Hematopoietic multipotent progenitor cell treated with erythropoietin and hydrocortisone succinate and interleukin-3 and kit ligand, for 4 days (in vitro differentiated cells): ENCODE results near the gene MBOAT2.
"Not testable (repeated sequence)": the region's sequence is repeated elsewhere in the genome, so short reads cannot be mapped to it uniquely, and the experiment has no call there.

ENCODE experiments used
- DNase-seq: peaks from one replicate; pipeline ENCODE4 v3.0.0-alpha.2; 2015

The MBOAT2 gene

DNA sequence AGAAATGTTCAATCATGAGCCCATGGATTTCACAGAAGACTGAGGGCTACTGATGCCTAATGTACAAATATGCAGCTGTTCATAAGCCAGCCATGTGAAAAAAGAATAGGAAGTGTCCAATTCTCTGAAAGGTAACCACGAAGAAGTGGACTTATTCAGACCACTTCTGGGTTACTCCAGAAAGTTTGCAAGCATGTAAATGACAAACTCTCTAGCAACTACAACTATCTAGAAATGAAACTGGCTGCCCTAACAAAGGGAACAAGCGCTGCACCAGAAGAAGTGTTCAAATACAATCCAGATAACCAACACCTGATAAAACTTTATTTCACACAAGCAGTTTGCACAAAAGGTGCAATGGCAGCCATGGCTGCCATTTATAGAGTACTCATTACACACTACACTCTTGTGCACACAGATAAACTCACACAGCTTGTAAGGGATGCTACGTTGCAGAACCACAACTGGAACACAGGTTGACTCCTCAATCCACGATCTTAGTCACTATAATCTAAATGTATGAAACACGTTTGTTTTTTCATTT, 13.9 kb downstream of the MBOAT2 start:
- no peak for DNase-seq

DNA sequence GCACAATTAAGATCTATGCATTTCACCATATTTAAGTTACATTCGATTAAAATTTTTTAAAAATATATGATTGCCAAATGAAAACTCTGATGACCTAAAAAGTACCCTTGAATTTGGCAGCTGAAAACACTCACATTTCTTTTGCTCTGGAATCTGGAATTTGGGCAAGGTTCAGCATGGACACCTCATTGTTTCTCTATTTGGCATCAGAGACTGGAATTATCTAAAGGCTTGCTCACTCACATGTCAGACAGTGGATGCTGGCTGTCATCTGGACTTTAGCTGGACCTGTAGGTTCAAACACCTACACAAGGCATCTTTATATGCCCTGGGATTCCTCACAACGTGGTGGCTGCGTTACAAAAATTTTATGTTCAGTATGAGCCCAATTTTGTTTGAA, 16.1 kb downstream of the MBOAT2 start:
- no peak for DNase-seq

DNA sequence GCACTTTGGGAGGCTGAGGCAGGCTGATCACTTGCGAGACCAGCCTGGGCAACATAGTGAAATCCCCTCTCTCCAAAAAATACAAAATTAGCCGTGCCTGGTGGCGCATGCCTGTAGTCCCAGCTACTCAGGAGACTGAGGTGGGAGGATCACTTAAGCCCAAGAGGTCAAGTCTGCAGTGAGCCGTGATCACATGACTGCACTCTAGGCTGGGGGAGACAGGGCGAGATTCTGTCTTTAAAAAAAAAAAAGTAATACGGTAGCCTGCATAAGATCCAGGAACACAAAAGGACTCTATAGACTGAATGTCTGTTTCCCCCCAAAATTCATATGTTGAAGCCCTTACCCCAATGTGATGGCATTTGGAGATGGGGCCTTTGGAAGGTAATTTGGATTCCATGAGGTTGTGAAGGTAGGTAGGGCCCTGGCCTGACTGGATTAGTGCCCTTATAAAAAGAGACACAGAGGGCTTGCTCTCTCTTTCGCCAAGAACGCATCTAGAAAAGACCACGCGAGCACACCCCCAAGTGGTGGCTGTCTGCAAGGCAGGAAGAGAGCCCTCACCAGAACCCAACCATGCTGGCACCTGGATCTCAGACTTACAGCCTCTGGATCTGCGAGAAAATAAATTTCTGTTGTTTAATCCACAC, 17.0 kb downstream of the MBOAT2 start:
- peak; percentile 70 for DNase-seq

DNA sequence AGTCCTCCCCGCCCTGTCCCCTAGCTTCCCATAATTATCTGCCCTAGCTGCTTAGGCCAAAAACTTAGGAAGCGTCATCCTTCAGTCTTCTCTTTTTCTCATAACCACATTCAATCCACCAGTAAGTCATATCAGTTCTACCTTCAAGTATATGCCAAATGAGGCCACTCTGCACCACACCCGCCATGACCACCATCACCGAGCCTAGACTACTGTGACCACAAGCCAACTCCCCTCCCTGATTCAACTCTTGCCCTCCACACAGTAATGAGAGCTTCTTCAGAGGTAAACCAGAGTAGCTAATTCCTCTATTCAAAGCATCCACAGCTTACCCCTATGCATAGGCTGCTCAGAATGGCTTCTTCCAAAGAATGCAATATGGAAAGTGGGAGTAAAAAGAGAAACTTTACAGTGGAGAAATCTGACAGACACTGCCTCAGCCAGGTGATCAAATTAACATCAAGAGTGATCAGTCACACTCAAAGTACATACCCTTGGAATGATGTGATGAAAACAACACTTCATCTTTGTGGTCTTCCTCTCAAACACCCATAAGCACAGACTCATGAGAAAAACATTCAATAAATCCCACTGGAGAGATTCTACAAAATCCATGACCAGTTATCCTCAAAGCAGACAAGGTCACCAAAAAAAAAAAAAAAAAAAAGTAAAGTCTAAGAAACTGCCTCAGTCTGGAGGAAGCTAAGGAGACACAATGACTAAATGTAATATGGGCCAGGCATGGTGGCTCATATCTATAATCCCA, 17.7 kb downstream of the MBOAT2 start:
- DNase-seq = peak; percentile 84

DNA sequence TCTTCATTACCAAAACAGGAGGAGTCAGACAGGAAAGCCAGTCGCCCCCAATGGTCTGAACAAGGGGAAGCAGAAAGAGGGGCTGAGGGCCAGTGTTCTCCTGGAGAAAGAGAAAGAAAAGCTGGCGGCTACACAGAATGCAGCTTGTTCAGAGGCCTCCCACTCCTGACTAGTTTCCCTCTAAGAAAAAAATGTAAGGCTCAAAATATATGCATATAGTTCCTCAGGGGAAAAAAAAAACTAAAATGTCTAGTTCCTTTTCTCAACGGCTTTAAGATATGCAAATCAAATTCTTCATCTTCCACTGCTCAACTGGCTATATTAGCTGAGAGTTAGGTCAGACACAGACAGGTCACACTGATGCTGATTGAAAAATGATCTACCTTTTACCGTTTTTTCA, 18.6 kb downstream of the MBOAT2 start:
- peak; percentile 61 for DNase-seq

DNA sequence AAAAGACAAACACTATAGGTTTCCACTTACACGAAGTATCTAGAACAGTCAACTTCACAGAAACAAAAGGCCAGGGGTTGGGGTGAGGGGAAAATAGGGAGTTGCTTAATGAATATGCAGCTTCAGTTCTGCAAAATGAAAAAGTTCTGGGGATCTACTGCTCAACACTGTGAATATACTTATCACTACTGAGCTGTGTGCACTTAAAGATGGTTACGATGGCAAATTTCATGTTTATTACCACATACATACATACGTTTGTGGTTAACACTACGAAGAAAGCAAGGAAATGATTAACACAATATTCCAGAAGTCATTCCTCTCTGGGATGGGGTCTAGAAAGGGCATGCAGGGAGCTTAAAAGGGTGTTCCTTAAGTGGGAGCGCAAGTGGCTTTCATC, 19.3 kb downstream of the MBOAT2 start:
- peak; percentile 71 for DNase-seq

DNA sequence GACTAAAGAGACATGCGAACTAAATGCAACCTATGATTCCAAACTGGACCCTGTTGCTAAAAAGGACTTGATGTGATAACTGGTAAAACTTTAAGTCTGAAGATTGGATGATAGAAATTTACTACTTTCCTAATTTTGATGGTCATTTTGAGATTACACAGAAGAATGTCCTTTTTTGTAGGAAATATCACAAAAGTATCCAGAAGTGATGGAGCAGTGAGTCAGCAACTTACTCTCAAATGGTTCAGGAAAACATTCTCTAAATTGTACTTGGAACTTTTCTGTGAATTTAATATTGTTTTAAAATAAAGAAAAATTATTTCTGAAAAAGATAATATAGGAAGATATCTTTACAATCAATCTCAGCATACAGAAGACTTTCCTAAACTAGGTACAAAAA, 19.9 kb downstream of the MBOAT2 start:
- DNase-seq = no peak

DNA sequence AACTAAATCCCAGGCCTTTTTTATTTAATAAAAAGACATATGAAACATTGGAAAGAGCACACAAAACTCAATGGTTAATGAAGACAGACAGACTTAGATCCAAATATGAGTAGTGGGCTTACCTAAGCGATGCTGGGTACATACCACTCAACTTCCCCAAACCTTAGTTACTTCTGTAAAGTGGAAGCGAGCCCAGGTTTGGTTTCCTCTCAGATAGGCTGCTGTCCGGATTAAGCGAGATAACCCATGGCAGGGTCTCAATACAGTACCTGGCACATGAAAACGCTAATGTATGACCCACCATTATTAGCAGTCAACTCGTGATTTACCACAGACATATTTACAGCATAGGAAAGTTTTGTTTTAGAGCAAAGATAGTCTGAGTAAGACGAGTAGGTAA, 21.6 kb downstream of the MBOAT2 start:
- DNase-seq = peak; percentile 48

DNA sequence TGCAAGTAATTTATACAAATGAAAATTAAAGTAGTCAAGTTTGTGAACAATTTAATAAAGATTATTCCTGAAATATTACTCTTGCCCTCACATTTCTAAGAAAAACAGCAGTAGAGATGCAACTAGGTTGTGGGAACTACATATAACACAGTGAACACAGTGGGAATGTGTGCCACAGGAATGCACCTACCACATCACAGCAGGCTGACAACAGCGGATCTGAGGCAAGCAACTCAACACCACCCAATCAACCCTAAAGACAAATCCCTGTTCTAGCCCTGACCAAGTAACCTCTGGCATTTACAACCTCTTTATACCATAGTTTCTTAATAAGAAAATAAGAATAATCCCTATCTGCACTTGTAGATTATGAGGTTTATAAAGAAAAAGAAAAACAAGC, 23.4 kb downstream of the MBOAT2 start:
- DNase-seq = no peak

DNA sequence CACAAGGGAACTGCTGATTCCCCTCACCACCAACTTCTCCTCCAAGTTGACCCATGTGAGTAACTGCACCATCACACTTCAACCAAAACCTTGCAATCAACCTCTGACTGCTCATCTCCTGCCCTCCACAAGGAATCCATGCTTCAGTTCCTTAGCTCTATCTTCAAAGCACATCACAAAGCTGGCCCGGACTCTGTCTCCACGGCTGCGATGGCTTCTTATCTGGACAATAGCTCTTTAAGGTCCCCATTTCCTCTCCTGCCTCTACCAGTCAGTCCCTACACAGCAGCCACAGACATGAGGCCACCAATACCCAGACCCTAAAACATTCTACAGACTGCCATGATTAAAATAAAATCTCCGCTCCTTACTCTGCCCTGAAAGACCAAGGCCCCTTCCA, 25.7 kb downstream of the MBOAT2 start:
- peak; percentile 50 for DNase-seq

DNA sequence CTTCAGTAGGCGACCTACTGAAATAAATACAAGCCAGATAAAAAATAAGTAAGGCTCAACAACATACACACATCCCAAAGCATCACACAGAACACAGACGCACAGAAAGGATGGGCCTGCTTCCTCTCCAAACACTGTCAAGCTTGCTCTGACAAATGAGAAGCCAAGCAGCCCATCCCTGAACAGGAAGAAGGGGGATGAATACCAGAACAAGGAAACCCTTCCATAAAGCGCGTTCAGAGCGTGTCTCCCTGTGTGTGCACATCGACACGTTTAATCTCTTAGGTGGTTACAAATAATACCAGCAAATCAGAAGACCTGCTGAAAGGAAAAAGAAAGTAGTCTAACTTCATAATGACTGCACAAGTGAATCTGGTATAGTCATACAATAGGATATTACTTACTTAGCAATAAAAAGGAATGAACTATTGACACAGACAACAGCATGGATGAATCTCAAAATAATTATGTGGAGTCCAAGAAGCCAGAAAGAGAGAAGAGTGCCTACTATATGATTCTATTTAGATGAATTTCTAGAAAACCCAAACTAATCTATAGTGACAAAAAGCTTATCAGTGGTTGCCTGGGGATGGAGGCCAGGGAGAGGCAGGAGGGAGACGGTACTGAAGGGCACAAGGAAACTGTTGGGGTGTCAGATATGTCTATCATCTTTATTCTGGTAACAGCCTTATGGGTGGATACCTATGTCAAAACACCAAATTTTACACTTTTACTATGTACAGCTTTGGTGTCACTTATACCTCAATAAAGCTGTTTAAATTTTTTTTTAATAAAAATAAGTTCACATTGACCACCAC, 26.8 kb downstream of the MBOAT2 start:
- DNase-seq = peak; percentile 84

DNA sequence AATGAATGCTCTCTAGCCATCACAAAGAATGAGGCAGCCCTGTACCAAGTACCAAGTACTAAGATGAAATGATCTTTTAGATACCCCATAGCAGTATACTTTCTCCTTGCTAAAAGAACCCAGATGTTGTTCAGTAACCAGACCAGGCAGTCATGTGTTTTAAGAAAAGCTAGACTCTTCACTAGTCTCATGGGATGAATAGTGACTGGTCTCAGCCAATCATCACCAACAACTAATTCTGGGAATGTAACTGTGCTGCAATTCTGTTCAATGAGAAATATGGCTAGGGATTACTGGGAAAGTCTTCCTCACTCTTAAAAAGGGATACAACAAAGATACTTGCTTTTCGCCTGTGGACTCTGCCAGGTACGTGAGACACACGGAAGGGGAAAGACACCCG, 29.5 kb downstream of the MBOAT2 start:
- no peak for DNase-seq

DNA sequence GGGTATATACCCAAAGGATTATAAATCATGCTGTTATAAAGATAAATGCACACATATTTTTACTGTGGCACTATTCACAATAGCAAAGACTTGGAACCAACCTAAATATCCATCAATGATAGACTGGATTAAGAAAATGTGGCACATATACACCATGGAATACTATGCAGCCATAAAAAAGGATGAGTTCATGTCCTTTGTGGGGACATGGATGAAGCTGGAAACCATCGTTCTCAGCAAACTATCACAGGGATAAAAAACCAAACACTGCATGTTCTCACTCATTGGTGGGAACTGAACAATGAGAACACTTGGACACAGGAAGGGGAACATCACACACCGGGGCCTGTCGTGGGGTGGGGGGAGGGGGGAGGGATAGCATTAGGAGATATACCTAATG, 30.5 kb downstream of the MBOAT2 start:
- not testable (repeated sequence) for DNase-seq

DNA sequence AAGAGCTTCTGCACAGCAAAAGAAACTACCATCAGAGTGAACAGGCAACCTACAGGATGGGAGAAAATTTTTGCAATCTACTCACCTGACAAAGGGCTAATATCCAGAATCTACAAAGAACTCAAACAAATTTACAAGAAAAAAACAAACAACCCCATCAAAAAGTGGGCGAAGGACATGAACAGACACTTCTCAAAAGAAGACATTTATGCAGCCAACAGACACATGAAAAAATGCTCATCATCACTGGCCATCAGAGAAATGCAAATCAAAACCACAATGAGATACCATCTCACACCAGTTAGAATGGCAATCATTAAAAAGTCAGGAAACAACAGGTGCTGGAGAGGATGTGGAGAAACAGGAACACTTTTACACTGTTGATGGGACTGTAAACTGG, 30.9 kb downstream of the MBOAT2 start:
- not testable (repeated sequence) for DNase-seq

DNA sequence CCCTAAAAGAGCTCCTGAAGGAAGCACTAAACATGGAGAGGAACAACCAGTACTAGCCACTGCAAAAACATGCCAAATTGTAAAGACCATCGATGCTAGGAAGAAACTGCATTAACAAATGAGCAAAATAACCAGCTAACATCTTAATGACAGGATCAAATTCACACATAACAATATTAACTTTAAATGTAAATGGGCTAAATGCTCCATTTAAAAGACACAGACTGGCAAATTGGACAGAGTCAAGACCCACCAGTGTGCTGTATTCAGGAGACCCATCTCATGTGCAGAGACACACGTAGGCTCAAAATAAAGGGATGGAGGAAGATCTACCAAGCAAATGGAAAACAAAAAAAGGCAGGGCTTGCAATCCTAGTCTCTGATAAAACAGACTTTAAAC, 34.1 kb downstream of the MBOAT2 start:
- not testable (repeated sequence) for DNase-seq

DNA sequence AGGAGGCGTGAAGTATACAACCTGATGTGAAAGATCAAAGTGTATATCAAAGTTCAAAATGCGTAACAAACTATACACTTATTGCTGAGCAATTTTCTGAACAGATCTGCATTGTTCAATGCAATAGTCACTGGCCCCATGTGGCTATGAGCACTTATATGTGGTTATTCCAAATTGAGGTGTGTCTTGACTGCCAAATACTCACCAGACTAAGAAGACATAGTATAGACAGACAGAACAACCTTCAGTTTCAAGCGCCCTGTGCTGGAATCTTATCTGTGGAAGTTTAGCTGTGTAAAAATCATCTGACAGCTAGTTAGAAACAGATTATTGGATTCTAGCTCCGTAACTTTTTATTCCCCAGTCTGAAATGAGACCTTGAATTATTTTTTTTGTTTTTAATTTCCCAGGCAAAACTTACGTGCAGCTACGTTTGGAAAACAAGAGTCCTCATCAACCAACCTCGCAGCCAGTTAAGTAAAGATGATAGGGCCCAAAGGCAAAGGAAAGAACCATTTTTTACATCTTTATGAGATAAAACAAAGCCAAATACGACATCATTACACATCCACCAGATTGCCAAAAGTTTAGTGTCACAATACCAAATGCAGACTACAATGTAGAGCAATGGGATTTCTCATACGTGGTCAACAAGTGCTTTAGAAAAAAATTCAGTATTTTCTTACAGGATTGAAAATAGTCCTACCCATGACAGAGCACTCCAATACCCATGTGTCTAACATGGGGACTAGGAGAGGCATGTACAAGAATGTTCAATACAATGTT, 37.2 kb downstream of the MBOAT2 start:
- peak; percentile 56 for DNase-seq

DNA sequence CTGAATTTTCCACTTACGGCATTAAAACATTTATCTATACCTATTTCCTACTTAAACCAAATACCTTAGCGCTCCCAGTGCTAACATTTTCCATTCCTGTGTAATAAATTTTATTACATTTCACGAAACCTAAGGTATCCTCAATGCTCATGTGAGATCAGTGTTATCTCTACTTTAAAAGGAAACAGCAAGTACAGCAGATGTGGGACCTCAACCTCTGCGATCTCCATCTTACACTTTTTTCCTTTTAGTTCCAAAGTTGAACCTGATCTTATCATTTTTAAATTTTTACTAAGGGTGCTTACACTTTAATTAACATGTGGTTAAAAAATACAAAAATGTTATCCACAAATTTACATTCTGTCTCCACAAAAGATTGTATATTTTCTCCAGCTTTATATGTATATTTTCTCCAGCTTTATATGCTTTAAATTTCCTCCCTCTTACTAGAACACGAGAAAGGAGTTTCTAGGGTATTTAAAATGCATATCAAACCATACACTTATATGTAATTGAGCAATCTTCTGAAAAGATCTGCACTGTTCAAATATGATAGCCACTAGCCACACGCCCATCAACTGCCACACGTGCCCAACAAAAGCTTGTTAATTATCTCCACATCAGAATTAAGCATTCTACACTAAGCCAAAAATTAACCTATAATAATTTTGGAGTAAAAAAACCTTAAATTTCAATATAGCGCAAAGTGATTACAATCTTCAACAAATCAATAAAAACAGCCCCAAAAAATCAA, 38.1 kb downstream of the MBOAT2 start:
- peak; percentile 80 for DNase-seq

DNA sequence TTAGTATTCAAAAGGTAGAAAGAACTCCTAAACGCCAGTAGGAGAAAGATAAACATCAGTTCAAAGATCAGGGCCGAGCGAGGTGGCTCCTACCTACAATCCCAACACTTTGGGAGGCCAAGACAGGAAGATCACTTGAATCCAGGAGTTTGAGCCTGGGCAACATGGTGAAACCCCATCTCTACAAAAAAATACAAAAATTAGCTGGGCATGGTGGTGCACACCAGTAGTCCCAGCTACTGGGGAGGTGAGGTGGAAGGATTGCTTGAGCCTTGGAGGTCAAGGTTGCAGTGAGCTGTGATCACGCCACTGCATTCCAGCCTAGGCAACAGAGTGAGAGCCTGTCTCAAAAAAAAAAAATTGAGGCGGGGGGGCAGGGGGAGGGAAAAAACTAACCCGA, 40.6 kb downstream of the MBOAT2 start:
- DNase-seq = no peak

DNA sequence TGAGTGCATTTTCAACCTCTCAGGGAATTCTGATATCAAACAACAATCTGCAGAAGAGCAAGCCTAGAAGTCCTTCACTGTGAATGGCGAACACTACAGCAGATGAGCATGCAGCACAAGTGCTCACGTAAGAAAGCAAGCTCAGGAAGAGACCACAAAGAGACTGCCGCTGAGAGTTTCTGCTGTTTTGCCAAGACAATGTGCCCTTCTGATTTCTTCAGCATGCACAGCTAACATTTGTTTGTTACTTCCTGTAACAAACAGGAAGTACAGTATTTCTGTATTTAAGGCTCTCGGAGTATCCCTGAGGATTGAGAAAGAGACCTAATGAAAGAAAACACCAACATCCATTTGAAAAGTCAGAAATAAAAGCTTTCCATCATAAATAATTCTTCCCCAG, 45.9 kb downstream of the MBOAT2 start:
- DNase-seq = no peak

DNA sequence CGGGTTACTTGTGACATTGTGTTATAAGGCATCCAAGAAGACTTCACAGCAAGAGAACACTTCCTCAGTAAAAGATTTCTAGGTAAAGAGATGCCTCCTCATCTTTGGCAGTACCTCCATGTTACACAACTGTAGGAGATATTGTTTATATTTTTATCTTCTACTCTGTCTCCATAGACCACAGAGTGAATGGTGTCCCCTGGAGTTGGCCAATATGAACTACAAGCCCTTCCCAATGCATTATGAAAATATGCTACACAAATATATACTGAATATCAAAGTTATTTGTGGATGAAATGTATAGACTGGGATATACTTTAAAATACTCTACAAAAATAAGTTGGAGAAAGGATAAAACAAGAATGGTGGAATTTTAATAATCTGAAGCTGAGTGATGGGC, 46.7 kb downstream of the MBOAT2 start:
- DNase-seq = peak; percentile 26

DNA sequence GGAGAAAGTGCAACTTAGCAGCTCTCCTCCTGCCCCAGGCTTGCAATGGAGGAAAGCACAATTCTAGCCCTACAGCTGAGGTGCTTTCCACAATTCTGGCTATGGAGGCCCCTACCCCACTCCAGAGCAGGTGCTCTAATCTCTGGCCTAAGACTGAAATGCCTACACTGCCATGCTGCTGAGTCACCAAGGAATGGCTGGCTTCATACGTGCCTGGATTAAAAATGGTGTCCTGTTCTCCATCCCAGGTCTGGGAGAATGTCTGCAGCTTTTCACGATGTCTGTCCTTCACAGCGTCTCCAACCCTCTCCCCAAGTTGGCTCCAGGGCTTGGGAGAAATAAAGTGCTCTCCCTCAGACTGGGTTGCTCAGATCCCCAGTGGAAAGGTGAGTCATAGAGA, 48.5 kb downstream of the MBOAT2 start:
- no peak for DNase-seq

DNA sequence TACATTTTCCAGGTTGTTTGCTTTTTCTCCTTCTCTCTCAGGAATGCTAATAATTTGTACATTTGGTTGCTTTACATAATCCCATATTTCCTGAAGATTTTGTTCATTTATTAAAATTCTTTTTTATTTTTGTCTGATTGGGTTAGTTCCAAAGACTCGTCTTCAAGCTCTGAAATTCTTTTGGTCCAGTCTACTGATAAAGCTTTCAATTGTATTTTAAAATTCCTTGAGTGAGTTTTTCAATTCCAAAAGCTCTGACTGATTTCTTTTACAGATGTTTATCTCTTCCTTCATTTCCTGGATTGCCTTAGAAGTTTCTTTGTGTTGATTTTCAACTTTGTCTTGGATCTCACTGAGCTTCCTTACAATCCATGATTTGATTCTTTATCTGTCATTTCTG, 50.0 kb downstream of the MBOAT2 start:
- no peak for DNase-seq
